CD8-positive, alpha-beta memory T cell (primary cell): Measurements from ENCODE around the gene THAP3. TPM values are rescaled to one million over a fixed set of nuclear protein-coding genes. Genes with fewer than 3 reads are reported as not detected.

ENCODE experiments used
- CTCF ChIA-PET: fragments of 350-600 bp; sonication (Branson Sonifier 250); formaldehyde crosslinking; loops from one replicate; lab custom pipeline; 2021; ENCODE audit warnings: antibody characterized with exemption; lab: Charles Lee
- POLR2A ChIA-PET: fragments of 350-600 bp; sonication (Branson Sonifier 250); formaldehyde crosslinking; loops from one replicate; lab custom pipeline; 2021; ENCODE audit warnings: antibody characterized with exemption; lab: Charles Lee
- DNase-seq, 5 donors: peaks; one replicate each; pipeline versions ENCODE4 v3.0.0 to v3.0.0-alpha.2; 2020 to 2022; ENCODE audit warnings: mixed read lengths in 1 of 5
- H3K27ac ChIP-seq: one replicate; pipeline ENCODE4 v1.7.0; 2013; ENCODE audit warnings: low read depth, mild to moderate bottlenecking, low read length, moderate library complexity
- H3K27me3 ChIP-seq: 2 replicates; pipeline ENCODE4 v1.7.0; 2013; ENCODE audit warnings: low read length, mild to moderate bottlenecking; ENCODE audit not compliant: insufficient read depth, poor library complexity, severe bottlenecking
- H3K36me3 ChIP-seq: 2 replicates; pipeline ENCODE4 v1.7.0; 2013; ENCODE audit warnings: mild to moderate bottlenecking, low read length, moderate library complexity; ENCODE audit not compliant: insufficient read depth
- H3K4me1 ChIP-seq: 2 replicates; pipeline ENCODE4 v1.7.0; 2013; ENCODE audit warnings: mild to moderate bottlenecking, low read length, moderate library complexity; ENCODE audit not compliant: insufficient read depth
- H3K4me3 ChIP-seq: 2 replicates; pipeline ENCODE4 v1.7.0; 2013; ENCODE audit warnings: mild to moderate bottlenecking, low read length
- H3K9me3 ChIP-seq: 2 replicates; pipeline ENCODE4 v1.7.0; 2013; ENCODE audit warnings: mild to moderate bottlenecking, low read length
- H3K27ac Mint-ChIP-seq, 8 donors: one replicate each; pipeline ENCODE4 v1.8.0; 2020 to 2021; ENCODE audit warnings: mixed read lengths in 8 of 8, mild to moderate bottlenecking in 6 of 8, inconsistent platforms in 3 of 8, moderate library complexity in 3 of 8
- H3K27me3 Mint-ChIP-seq, 2 donors: one replicate each; pipeline ENCODE4 v1.8.0; 2020 to 2021; ENCODE audit warnings: mixed read lengths in 2 of 2, mild to moderate bottlenecking in 1 of 2, moderate library complexity in 1 of 2
- H3K36me3 Mint-ChIP-seq, 3 donors: one replicate each; pipeline ENCODE4 v1.8.0; 2020 to 2021; ENCODE audit warnings: mixed read lengths in 3 of 3, inconsistent platforms in 1 of 3, mild to moderate bottlenecking in 1 of 3
- H3K4me1 Mint-ChIP-seq, 3 donors: one replicate each; pipeline ENCODE4 v1.8.0; 2020 to 2021; ENCODE audit warnings: mixed read lengths in 3 of 3, inconsistent platforms in 1 of 3, mild to moderate bottlenecking in 1 of 3
- H3K4me3 Mint-ChIP-seq, 7 donors: one replicate each; pipeline ENCODE4 v1.8.0; 2020 to 2021; ENCODE audit warnings: mixed read lengths in 7 of 7, mild to moderate bottlenecking in 6 of 7, moderate library complexity in 4 of 7, inconsistent platforms in 2 of 7
- H3K9me3 Mint-ChIP-seq, 5 donors: one replicate each; pipeline ENCODE4 v1.8.0; 2020 to 2022; ENCODE audit warnings: mixed read lengths in 5 of 5, mild to moderate bottlenecking in 3 of 5, moderate library complexity in 2 of 5, inconsistent platforms in 1 of 5
- polyA plus RNA-seq: library from polyadenylated mRNA; unstranded; fragments of 300-500 nt; fragmentation: Illumina TruSeq; gene quantifications from one replicate; pipeline ENCODE4 v1.2.3, GENCODE V29; 2021
- total RNA-seq, 2 experiments: library from RNA; stranded (reverse); gene quantifications; one replicate each; pipeline ENCODE4 v1.2.3, GENCODE V29; 2021

The THAP3 gene
- total and polyA plus RNA-seq, 3 experiments from 2014 or later, result 18.3 to 24.0 (median 20.6) TPM

GRCh38 chr1:6586404-6586816 is 38.3 kb upstream of the THAP3 start:
- Histone ChIP-seq H3K9me3 (no peaks in the 10 kb centered on the region), H3K4me3 (no peak overlapping the region), H3K36me3 (no peaks in the 10 kb centered on the region), H3K27ac (no peak overlapping the region), H3K4me1 (peaks cover 17% of the 10 kb centered on the region), H3K27me3 (no peaks in the 10 kb centered on the region)
- ChIA-PET CTCF (no interaction called here), POLR2A (no interaction called here)
- Mint-ChIP-seq H3K9me3 (no peaks in the 10 kb centered on the region), H3K4me3 (no peak overlapping the region), H3K4me1 (peaks cover 22 to 61% (median 26%) of the 10 kb centered on the region in 3 donors), H3K27ac (peak overlapping the region in 1 of 8 donors; percentile 65), H3K36me3 (peaks cover 0 to 53% (median 0%) of the 10 kb centered on the region in 3 donors), H3K27me3 (no peaks in the 10 kb centered on the region)
- no peak for DNase-seq

GRCh38 chr1:6587261-6588005 is 37.2 kb upstream of the THAP3 start:
- Mint-ChIP-seq H3K27ac (peak overlapping the region in 4 of 8 donors; percentile 45 to 79 (median 56)), H3K9me3 (no peaks in the 10 kb centered on the region), H3K4me1 (peaks cover 16 to 61% (median 18%) of the 10 kb centered on the region in 3 donors), H3K27me3 (no peaks in the 10 kb centered on the region), H3K36me3 (peaks cover 0 to 55% (median 0%) of the 10 kb centered on the region in 3 donors), H3K4me3 (peak overlapping the region in 1 of 7 donors; percentile 24)
- Histone ChIP-seq H3K27me3 (no peaks in the 10 kb centered on the region), H3K4me1 (peaks cover 17% of the 10 kb centered on the region), H3K9me3 (no peaks in the 10 kb centered on the region), H3K4me3 (no peak overlapping the region), H3K27ac (no peak overlapping the region), H3K36me3 (no peaks in the 10 kb centered on the region)
- no peak for DNase-seq
- CTCF ChIA-PET, result interaction anchor here (1.7 kb wide), 1 partner anchor 11 kb away, joined by 4 read pairs; no protein-coding TSS in a partner anchor
- POLR2A ChIA-PET, result interaction anchor here (0.8 kb wide), 1 partner anchor 16 kb away, joined by 3 read pairs; no protein-coding TSS in a partner anchor

- H3K27me3 Mint-ChIP-seq, result no peaks in the 10 kb centered on the region
- no peak for DNase-seq
- no peak overlapping the region for H3K4me3 Mint-ChIP-seq
- peaks cover 15% of the 10 kb centered on the region for H3K4me1 ChIP-seq
- H3K9me3 Mint-ChIP-seq, result no peaks in the 10 kb centered on the region
- peak overlapping the region in 1 of 8 donors; percentile 58 for H3K27ac Mint-ChIP-seq
- no peak overlapping the region for H3K4me3 ChIP-seq
- H3K27me3 ChIP-seq, result no peaks in the 10 kb centered on the region
- H3K9me3 ChIP-seq, result no peaks in the 10 kb centered on the region
- peaks cover 14 to 61% (median 16%) of the 10 kb centered on the region in 3 donors for H3K4me1 Mint-ChIP-seq
- ChIA-PET POLR2A (no interaction called here), CTCF (interaction anchor here (1.1 to 1.7 kb wide), 3 partner anchors 8 to 12 kb away, joined by 3 to 4 read pairs (median 4); partner anchors contain the start of gene ZBTB48)
- H3K36me3 Mint-ChIP-seq, result peaks cover 0 to 63% (median 0%) of the 10 kb centered on the region in 3 donors
- H3K27ac ChIP-seq, result no peak overlapping the region
- peaks cover 6% of the 10 kb centered on the region for H3K36me3 ChIP-seq
Observed at GRCh38 chr1:6588128-6588892, 36.4 kb upstream of the THAP3 start.

GRCh38 chr1:6588893-6589520 is 35.7 kb upstream of the THAP3 start:
- Histone ChIP-seq H3K4me1 (peaks cover 15% of the 10 kb centered on the region), H3K4me3 (no peak overlapping the region), H3K27ac (no peak overlapping the region), H3K36me3 (peaks cover 13% of the 10 kb centered on the region), H3K9me3 (no peaks in the 10 kb centered on the region), H3K27me3 (no peaks in the 10 kb centered on the region)
- Mint-ChIP-seq H3K36me3 (peaks cover 0 to 70% (median 0%) of the 10 kb centered on the region in 3 donors), H3K27ac (peak overlapping the region in 2 of 8 donors; percentile 14 to 73), H3K4me3 (no peak overlapping the region), H3K9me3 (no peaks in the 10 kb centered on the region), H3K27me3 (no peaks in the 10 kb centered on the region), H3K4me1 (peaks cover 14 to 63% (median 16%) of the 10 kb centered on the region in 3 donors)
- POLR2A ChIA-PET, result interaction anchor here (0.7 kb wide), 1 partner anchor 8 kb away, joined by 3 read pairs; no protein-coding TSS in a partner anchor
- no peak for DNase-seq
- CTCF ChIA-PET, result interaction anchor here (0.7 to 1.1 kb wide), 3 partner anchors 9 to 15 kb away, joined by 3 to 4 read pairs (median 4); partner anchors contain the start of gene ZBTB48

- peaks cover 7 to 58% (median 11%) of the 10 kb centered on the region in 3 donors for H3K4me1 Mint-ChIP-seq
- H3K36me3 Mint-ChIP-seq, result peaks cover 0 to 73% (median 1%) of the 10 kb centered on the region in 3 donors
- H3K4me3 Mint-ChIP-seq, result no peak overlapping the region
- Histone ChIP-seq H3K27me3 (no peaks in the 10 kb centered on the region), H3K36me3 (peaks cover 20% of the 10 kb centered on the region), H3K4me1 (peaks cover 15% of the 10 kb centered on the region), H3K4me3 (no peak overlapping the region), H3K9me3 (no peaks in the 10 kb centered on the region), H3K27ac (no peak overlapping the region)
- H3K27me3 Mint-ChIP-seq, result no peaks in the 10 kb centered on the region
- CTCF ChIA-PET, result interaction anchor here (0.7 kb wide), 1 partner anchor 14 kb away, joined by 4 read pairs; no protein-coding TSS in a partner anchor
- H3K27ac Mint-ChIP-seq, result peak overlapping the region in 3 of 8 donors; percentile 44 to 86 (median 73)
- no peak for DNase-seq
- no peaks in the 10 kb centered on the region for H3K9me3 Mint-ChIP-seq
- POLR2A ChIA-PET, result interaction anchor here (0.7 kb wide), 1 partner anchor 9 kb away, joined by 3 read pairs; no protein-coding TSS in a partner anchor
Observed at GRCh38 chr1:6590046-6590445, 34.6 kb upstream of the THAP3 start.

- H3K27ac ChIP-seq, result no peak overlapping the region
- Mint-ChIP-seq H3K27me3 (no peaks in the 10 kb centered on the region), H3K4me3 (peak overlapping the region in 1 of 7 donors; percentile 47), H3K27ac (peak overlapping the region in 5 of 8 donors; percentile 17 to 73 (median 58)), H3K4me1 (peaks cover 15 to 66% (median 18%) of the 10 kb centered on the region in 3 donors), H3K9me3 (no peaks in the 10 kb centered on the region), H3K36me3 (peaks cover 0 to 83% (median 4%) of the 10 kb centered on the region in 3 donors)
- H3K9me3 ChIP-seq, result no peaks in the 10 kb centered on the region
- peaks cover 32% of the 10 kb centered on the region for H3K36me3 ChIP-seq
- peaks cover 25% of the 10 kb centered on the region for H3K4me1 ChIP-seq
- POLR2A ChIA-PET, result interaction anchor here (1.1 kb wide), 1 partner anchor 12 kb away, joined by 3 read pairs; no protein-coding TSS in a partner anchor
- DNase-seq, result no peak
- no peaks in the 10 kb centered on the region for H3K27me3 ChIP-seq
- no peak overlapping the region for H3K4me3 ChIP-seq
- CTCF ChIA-PET, result interaction anchor here (1.3 kb wide), 1 partner anchor 9 kb away, joined by 4 read pairs; no protein-coding TSS in a partner anchor
Observed at GRCh38 chr1:6591222-6591621, 33.4 kb upstream of the THAP3 start.

GRCh38 chr1:6591644-6592043 is 33.0 kb upstream of the THAP3 start:
- Histone ChIP-seq H3K36me3 (peaks cover 36% of the 10 kb centered on the region), H3K27ac (no peak overlapping the region), H3K4me1 (peaks cover 29% of the 10 kb centered on the region), H3K4me3 (no peak overlapping the region), H3K27me3 (no peaks in the 10 kb centered on the region), H3K9me3 (no peaks in the 10 kb centered on the region)
- DNase-seq, result no peak
- H3K9me3 Mint-ChIP-seq, result no peaks in the 10 kb centered on the region
- POLR2A ChIA-PET, result interaction anchor here (1.1 kb wide), 1 partner anchor 12 kb away, joined by 3 read pairs; no protein-coding TSS in a partner anchor
- peak overlapping the region in 3 of 8 donors; percentile 28 to 73 (median 42) for H3K27ac Mint-ChIP-seq
- H3K4me1 Mint-ChIP-seq, result peaks cover 19 to 68% (median 23%) of the 10 kb centered on the region in 3 donors
- CTCF ChIA-PET, result interaction anchor here (1.3 kb wide), 1 partner anchor 8 kb away, joined by 4 read pairs; no protein-coding TSS in a partner anchor
- peaks cover 0 to 87% (median 4%) of the 10 kb centered on the region in 3 donors for H3K36me3 Mint-ChIP-seq
- H3K4me3 Mint-ChIP-seq, result no peak overlapping the region
- no peaks in the 10 kb centered on the region for H3K27me3 Mint-ChIP-seq
